ENCODE data around the gene SLC37A2.

GRCh38 chr11:125075242-125075625 lies 12.1 kb downstream of the SLC37A2 start:
- TF ChIP-seq CTCF (IDR thresholded peaks at IDR 0.05; ENCODE audit: insufficient read depth, low read depth, low read length): no peak
- TF ChIP-seq EZH2 (IDR thresholded peaks at IDR 0.05; ENCODE audit: insufficient read depth, low read length): no peak
